ENCODE results near the gene ZNF516.

Gene ZNF516

DNA sequence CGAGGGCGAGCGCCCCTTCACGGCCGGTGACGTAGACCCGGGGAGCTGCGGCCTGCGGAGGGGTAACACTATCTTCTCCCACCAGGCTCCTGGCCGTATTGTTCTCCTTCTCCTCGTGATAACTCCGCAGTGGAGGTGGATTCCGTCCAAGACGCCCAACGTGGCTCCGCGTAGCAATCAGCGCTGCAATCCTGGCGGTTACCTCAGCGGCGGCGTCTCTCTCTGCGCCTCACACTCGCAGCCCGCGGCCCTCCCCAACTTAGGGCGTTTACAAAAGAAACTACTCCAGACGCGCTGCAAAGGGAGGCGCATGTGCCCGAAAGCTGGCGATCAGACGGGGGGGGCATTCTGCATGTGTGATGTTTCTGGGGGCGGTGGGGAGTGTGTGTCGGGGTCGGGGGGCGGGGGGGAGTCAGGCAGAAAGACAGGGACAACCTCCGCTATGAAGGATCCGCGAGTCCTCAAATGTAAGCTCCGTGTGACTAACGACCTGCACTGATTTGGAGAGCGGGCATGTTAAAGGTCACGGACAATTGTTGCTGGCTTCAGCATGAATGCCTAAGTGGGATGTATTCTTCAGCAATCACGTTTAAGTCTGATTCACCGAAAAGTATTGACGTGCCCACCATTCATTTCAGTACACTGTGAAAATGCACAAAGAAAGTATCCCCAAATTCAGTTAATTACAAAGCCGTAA, 1.3 kb upstream of the ZNF516 start:
- no peaks in the 10 kb centered on the region for H3K27me3 Mint-ChIP-seq
- peak overlapping the region; percentile 81 for H3K27ac Mint-ChIP-seq
- peaks cover 19% of the 10 kb centered on the region for H3K4me1 Mint-ChIP-seq
- H3K4me3 Mint-ChIP-seq, result peak overlapping the region; percentile 92
- H3K36me3 Mint-ChIP-seq, result no peaks in the 10 kb centered on the region
- no peaks in the 10 kb centered on the region for H3K9me3 Mint-ChIP-seq

DNA sequence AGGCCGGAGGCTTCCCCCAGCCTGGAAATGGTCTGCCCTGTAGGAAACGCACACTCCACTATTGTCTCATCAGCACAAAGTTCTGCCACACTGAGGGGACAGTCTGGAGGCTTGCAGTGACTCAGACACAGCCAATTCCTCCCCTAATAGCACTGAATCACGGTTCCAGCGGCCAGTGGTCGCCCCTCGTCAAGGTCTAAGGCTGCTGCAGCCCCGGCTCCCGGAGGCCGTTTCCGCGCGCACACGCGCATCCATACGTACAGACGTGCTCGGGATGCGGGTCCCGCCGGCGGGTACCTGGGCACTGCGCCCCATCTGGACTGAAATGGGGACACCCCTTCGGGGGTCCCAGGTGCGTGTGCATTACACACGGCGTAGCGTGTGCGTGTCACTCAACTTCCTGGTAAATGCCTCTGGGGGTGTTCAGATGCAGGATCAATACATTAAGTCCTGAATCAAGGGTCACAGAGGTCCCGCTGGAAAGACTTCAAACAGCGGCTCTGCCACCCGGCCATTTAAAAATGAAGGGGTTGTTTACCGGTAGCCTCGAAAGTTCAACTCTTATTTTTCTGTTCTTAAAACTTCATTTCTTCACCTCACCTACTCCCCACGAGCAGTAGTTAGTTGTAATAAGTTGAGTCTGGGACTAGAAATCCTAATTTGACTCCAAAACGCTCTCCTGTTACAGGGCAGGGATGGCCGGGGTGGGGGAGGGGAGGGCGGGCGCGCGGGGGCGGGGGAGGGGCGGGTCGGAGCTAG, 572 bp upstream of the ZNF516 start:
- Mint-ChIP-seq H3K27me3 (no peaks in the 10 kb centered on the region), H3K9me3 (no peaks in the 10 kb centered on the region), H3K27ac (peak overlapping the region; percentile 30), H3K36me3 (no peaks in the 10 kb centered on the region), H3K4me1 (peaks cover 22% of the 10 kb centered on the region), H3K4me3 (peak overlapping the region; percentile 92)

- Mint-ChIP-seq H3K4me1 (peaks cover 34% of the 10 kb centered on the region), H3K27ac (peak overlapping the region; percentile 46), H3K27me3 (no peaks in the 10 kb centered on the region), H3K9me3 (no peaks in the 10 kb centered on the region), H3K36me3 (no peaks in the 10 kb centered on the region), H3K4me3 (peak overlapping the region; percentile 96)
These were observed 624 bp downstream of the ZNF516 start for GRCh38 chr18:76494231-76495005.

GRCh38 chr18:76493213-76494161, 1.6 kb downstream of the ZNF516 start:
- Mint-ChIP-seq H3K27ac (peak overlapping the region; percentile 86), H3K36me3 (no peaks in the 10 kb centered on the region), H3K4me1 (peaks cover 39% of the 10 kb centered on the region), H3K27me3 (no peaks in the 10 kb centered on the region), H3K4me3 (peak overlapping the region; percentile 96), H3K9me3 (no peaks in the 10 kb centered on the region)

GRCh38 chr18:76492669-76493212, 2.3 kb downstream of the ZNF516 start:
- Mint-ChIP-seq H3K9me3 (no peaks in the 10 kb centered on the region), H3K4me3 (peak overlapping the region; percentile 96), H3K27ac (peak overlapping the region; percentile 86), H3K27me3 (no peaks in the 10 kb centered on the region), H3K4me1 (peaks cover 44% of the 10 kb centered on the region), H3K36me3 (no peaks in the 10 kb centered on the region)

- Mint-ChIP-seq H3K4me1 (peaks cover 46% of the 10 kb centered on the region), H3K27ac (peak overlapping the region; percentile 86), H3K27me3 (no peaks in the 10 kb centered on the region), H3K4me3 (peak overlapping the region; percentile 96), H3K36me3 (no peaks in the 10 kb centered on the region), H3K9me3 (no peaks in the 10 kb centered on the region)
These were observed 3.0 kb downstream of the ZNF516 start for GRCh38 chr18:76491776-76492668.

DNA sequence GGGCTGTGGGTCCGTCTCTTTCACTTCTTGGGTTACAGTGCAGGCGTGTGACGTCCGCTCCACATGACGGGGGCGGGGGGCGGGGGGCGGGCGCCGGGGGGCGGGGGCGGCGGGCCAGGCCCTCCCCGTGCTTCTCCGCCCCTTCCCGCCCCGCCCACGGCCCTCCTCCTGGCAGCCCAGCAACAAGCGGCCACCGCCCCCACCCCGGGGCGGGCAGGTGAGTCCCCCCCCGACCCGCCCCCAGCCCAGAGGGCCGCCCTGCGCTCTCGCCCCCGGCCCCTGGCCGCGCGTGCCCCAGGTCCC, 3.6 kb downstream of the ZNF516 start:
- no peaks in the 10 kb centered on the region for H3K27me3 Mint-ChIP-seq
- H3K9me3 Mint-ChIP-seq, result no peaks in the 10 kb centered on the region
- peak overlapping the region; percentile 96 for H3K4me3 Mint-ChIP-seq
- peaks cover 52% of the 10 kb centered on the region for H3K4me1 Mint-ChIP-seq
- H3K36me3 Mint-ChIP-seq, result no peaks in the 10 kb centered on the region
- peak overlapping the region; percentile 30 for H3K27ac Mint-ChIP-seq

GRCh38 chr18:76490670-76491472, 4.2 kb downstream of the ZNF516 start:
- H3K27ac Mint-ChIP-seq, result no peak overlapping the region
- no peaks in the 10 kb centered on the region for H3K36me3 Mint-ChIP-seq
- H3K27me3 Mint-ChIP-seq, result no peaks in the 10 kb centered on the region
- H3K9me3 Mint-ChIP-seq, result no peaks in the 10 kb centered on the region
- H3K4me3 Mint-ChIP-seq, result peak overlapping the region; percentile 84
- peaks cover 52% of the 10 kb centered on the region for H3K4me1 Mint-ChIP-seq

GRCh38 chr18:76490033-76490432, 5.0 kb downstream of the ZNF516 start:
- Mint-ChIP-seq H3K9me3 (no peaks in the 10 kb centered on the region), H3K4me1 (peaks cover 59% of the 10 kb centered on the region), H3K27ac (no peak overlapping the region), H3K27me3 (no peaks in the 10 kb centered on the region), H3K36me3 (no peaks in the 10 kb centered on the region), H3K4me3 (peak overlapping the region; percentile 84)

- Mint-ChIP-seq H3K27ac (no peak overlapping the region), H3K36me3 (no peaks in the 10 kb centered on the region), H3K9me3 (no peaks in the 10 kb centered on the region), H3K4me3 (no peak overlapping the region), H3K4me1 (peaks cover 61% of the 10 kb centered on the region), H3K27me3 (no peaks in the 10 kb centered on the region)
These were observed 6.0 kb downstream of the ZNF516 start for GRCh38 chr18:76489081-76489480.

DNA sequence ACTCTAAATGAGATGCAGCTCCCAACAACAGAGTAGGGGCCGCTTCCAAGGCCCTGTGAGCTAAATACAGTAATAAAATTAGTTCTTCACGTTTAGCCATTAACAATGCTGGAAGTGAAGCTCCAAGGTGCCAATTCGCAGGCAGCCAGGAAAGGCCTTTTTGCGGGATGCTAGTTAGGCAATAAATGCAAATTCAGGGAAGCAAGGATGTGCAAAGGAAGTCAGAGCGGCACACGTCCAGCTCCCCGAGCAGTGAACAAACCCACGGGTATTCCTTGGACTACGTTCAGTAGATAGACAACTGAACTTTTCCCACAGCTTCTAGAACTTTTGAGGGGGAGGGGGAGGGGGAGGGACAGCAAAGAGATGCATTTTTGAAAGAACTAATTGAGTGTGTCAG, 6.9 kb downstream of the ZNF516 start:
- H3K36me3 Mint-ChIP-seq, result peaks cover 3% of the 10 kb centered on the region
- H3K4me3 Mint-ChIP-seq, result no peak overlapping the region
- no peak overlapping the region for H3K27ac Mint-ChIP-seq
- no peaks in the 10 kb centered on the region for H3K27me3 Mint-ChIP-seq
- no peaks in the 10 kb centered on the region for H3K9me3 Mint-ChIP-seq
- H3K4me1 Mint-ChIP-seq, result peaks cover 54% of the 10 kb centered on the region

DNA sequence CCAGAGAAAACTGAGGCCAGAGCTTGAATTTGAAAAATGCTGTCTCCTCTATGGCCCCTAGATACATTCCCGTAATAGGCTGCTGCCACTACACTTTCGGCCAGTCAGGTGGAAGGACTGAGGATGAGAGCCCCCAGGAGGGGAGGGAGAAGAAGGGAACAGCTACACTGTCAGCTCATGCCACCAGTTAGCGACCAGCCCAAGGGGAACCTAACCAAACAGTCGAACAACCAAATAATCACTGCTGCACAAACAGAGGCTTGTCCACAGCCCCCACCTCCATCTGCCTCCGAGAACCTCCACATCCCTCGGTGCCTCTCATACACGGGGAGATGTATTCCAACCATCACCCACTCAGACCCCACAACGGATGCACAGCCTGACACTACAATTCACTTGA, 7.3 kb downstream of the ZNF516 start:
- H3K36me3 Mint-ChIP-seq, result peaks cover 3% of the 10 kb centered on the region
- peaks cover 50% of the 10 kb centered on the region for H3K4me1 Mint-ChIP-seq
- no peaks in the 10 kb centered on the region for H3K9me3 Mint-ChIP-seq
- H3K4me3 Mint-ChIP-seq, result no peak overlapping the region
- no peak overlapping the region for H3K27ac Mint-ChIP-seq
- no peaks in the 10 kb centered on the region for H3K27me3 Mint-ChIP-seq

DNA sequence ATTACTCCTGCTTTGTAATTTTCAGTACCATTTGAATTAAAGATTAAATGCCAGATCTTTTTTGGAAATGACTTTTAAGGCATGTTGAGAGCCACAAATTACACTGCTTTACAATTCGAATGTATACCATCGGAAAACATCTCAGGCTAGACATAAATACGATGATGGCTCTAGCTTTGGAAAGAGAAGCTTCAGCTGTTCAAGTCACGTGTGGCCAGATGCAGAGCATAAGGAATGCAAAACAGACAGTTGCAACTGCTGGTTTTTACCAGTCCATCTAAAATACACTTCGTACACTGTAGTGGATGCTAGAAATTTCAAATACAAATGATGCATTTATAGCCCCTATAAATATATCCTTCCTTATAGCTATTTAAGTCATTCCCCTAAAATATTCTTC, 8.0 kb downstream of the ZNF516 start:
- H3K4me1 Mint-ChIP-seq, result peaks cover 45% of the 10 kb centered on the region

More for the DNA sequence above, 8.0 kb downstream of the ZNF516 start:
- no peaks in the 10 kb centered on the region for H3K27me3 Mint-ChIP-seq
- H3K27ac Mint-ChIP-seq, result peak overlapping the region; percentile 56
- no peaks in the 10 kb centered on the region for H3K9me3 Mint-ChIP-seq
- H3K4me3 Mint-ChIP-seq, result no peak overlapping the region
- peaks cover 3% of the 10 kb centered on the region for H3K36me3 Mint-ChIP-seq

All from activated naive CD4-positive, alpha-beta T cell treated with anti-CD3 and anti-CD28 coated beads, Interleukin-2, amount 50 U/mL, for 24 hours (primary cell).